ENCODE measurements around the gene RNF31. TPM values are rescaled to one million over a fixed set of nuclear protein-coding genes. Genes with fewer than 3 reads are reported as not detected.

The RNF31 gene
- total RNA-seq, 1 donor from 2014 or later = 59.0 TPM

GRCh38 chr14:24150567-24150966, 3.3 kb downstream of the RNF31 start:
- H3K4me3 Mint-ChIP-seq (ENCODE audit: unreplicated experiment) = peak overlapping the region; percentile 60
- H2AFZ ChIP-seq (ENCODE audit: low read depth, low read length) = no peak overlapping the region
- H3K36me3 ChIP-seq (ENCODE audit: insufficient read depth, low read length) = peaks cover 38% of the 10 kb centered on the region
- H3K27ac ChIP-seq (ENCODE audit: low read depth, low read length) = no peak overlapping the region
- peaks cover 7% of the 10 kb centered on the region for H3K4me1 Mint-ChIP-seq (ENCODE audit: low read depth, unreplicated experiment)
- no peaks in the 10 kb centered on the region for H3K9me3 Mint-ChIP-seq (ENCODE audit: unreplicated experiment)
- TF ChIP-seq EZH2 (IDR thresholded peaks at IDR 0.05; ENCODE audit: insufficient read depth, low read length) (no peak), CTCF (IDR thresholded peaks at IDR 0.05; ENCODE audit: insufficient read depth, low read depth, low read length) (no peak)
- peaks cover 36% of the 10 kb centered on the region for H4K20me1 ChIP-seq (ENCODE audit: insufficient read depth, low read length)
- no peak overlapping the region for H3K4me3 ChIP-seq (ENCODE audit: insufficient read depth, low read depth, low read length)
- peaks cover 6% of the 10 kb centered on the region for H3K36me3 Mint-ChIP-seq (ENCODE audit: low read depth, unreplicated experiment)
- FAIRE-seq (no peak), DNase-seq (ENCODE audit: low read depth) (no peak)
- H3K27me3 Mint-ChIP-seq (ENCODE audit: low read depth, unreplicated experiment) = no peaks in the 10 kb centered on the region
- H3K9ac ChIP-seq (ENCODE audit: low read length) = no peak overlapping the region
- H3K9me3 ChIP-seq (ENCODE audit: insufficient read depth, low read depth, low read length) = no peaks in the 10 kb centered on the region
- peaks cover 39% of the 10 kb centered on the region for H3K79me2 ChIP-seq (ENCODE audit: insufficient read depth, low read length)
- no peak overlapping the region for H3K27ac Mint-ChIP-seq (ENCODE audit: unreplicated experiment)
- H3K27me3 ChIP-seq (ENCODE audit: insufficient read depth, low read length) = no peaks in the 10 kb centered on the region
- no peak overlapping the region for H3K4me2 ChIP-seq (ENCODE audit: low read length)
- peaks cover 13% of the 10 kb centered on the region for H3K4me1 ChIP-seq (ENCODE audit: insufficient read depth, low read length)

- Histone ChIP-seq H3K27me3 (ENCODE audit: insufficient read depth, low read length) (no peaks in the 10 kb centered on the region), H3K4me2 (ENCODE audit: low read length) (no peak overlapping the region), H3K36me3 (ENCODE audit: insufficient read depth, low read length) (peaks cover 42% of the 10 kb centered on the region), H3K9me3 (ENCODE audit: insufficient read depth, low read depth, low read length) (no peaks in the 10 kb centered on the region), H3K4me3 (ENCODE audit: insufficient read depth, low read depth, low read length) (no peak overlapping the region), H3K4me1 (ENCODE audit: insufficient read depth, low read length) (peaks cover 9% of the 10 kb centered on the region), H3K27ac (ENCODE audit: low read depth, low read length) (no peak overlapping the region), H3K9ac (ENCODE audit: low read length) (no peak overlapping the region), H2AFZ (ENCODE audit: low read depth, low read length) (no peak overlapping the region), H3K79me2 (ENCODE audit: insufficient read depth, low read length) (peaks cover 35% of the 10 kb centered on the region), H4K20me1 (ENCODE audit: insufficient read depth, low read length) (peaks cover 36% of the 10 kb centered on the region)
- no peak for TF ChIP-seq CTCF (IDR thresholded peaks at IDR 0.05; ENCODE audit: insufficient read depth, low read depth, low read length)
- DNase-seq (ENCODE audit: low read depth) (no peak), FAIRE-seq (no peak)
- no peak overlapping the region for H3K27ac Mint-ChIP-seq (ENCODE audit: unreplicated experiment)
- peaks cover 6% of the 10 kb centered on the region for H3K4me1 Mint-ChIP-seq (ENCODE audit: low read depth, unreplicated experiment)
- no peaks in the 10 kb centered on the region for H3K27me3 Mint-ChIP-seq (ENCODE audit: low read depth, unreplicated experiment)
- H3K9me3 Mint-ChIP-seq (ENCODE audit: unreplicated experiment) = no peaks in the 10 kb centered on the region
- peaks cover 10% of the 10 kb centered on the region for H3K36me3 Mint-ChIP-seq (ENCODE audit: low read depth, unreplicated experiment)
- H3K4me3 Mint-ChIP-seq (ENCODE audit: unreplicated experiment) = no peak overlapping the region
Measured at GRCh38 chr14:24150993-24151392, 3.7 kb downstream of the RNF31 start.

- Histone ChIP-seq H3K9ac (ENCODE audit: low read length) (no peak overlapping the region), H3K4me2 (ENCODE audit: low read length) (no peak overlapping the region), H3K4me1 (ENCODE audit: insufficient read depth, low read length) (peaks cover 7% of the 10 kb centered on the region), H4K20me1 (ENCODE audit: insufficient read depth, low read length) (peaks cover 36% of the 10 kb centered on the region), H3K4me3 (ENCODE audit: insufficient read depth, low read depth, low read length) (no peak overlapping the region), H3K27me3 (ENCODE audit: insufficient read depth, low read length) (no peaks in the 10 kb centered on the region), H3K9me3 (ENCODE audit: insufficient read depth, low read depth, low read length) (no peaks in the 10 kb centered on the region), H3K27ac (ENCODE audit: low read depth, low read length) (no peak overlapping the region), H2AFZ (ENCODE audit: low read depth, low read length) (no peak overlapping the region), H3K36me3 (ENCODE audit: insufficient read depth, low read length) (peaks cover 45% of the 10 kb centered on the region), H3K79me2 (ENCODE audit: insufficient read depth, low read length) (peaks cover 34% of the 10 kb centered on the region)
- Mint-ChIP-seq H3K4me1 (ENCODE audit: low read depth, unreplicated experiment) (peaks cover 6% of the 10 kb centered on the region), H3K27me3 (ENCODE audit: low read depth, unreplicated experiment) (no peaks in the 10 kb centered on the region), H3K4me3 (ENCODE audit: unreplicated experiment) (no peak overlapping the region), H3K36me3 (ENCODE audit: low read depth, unreplicated experiment) (peaks cover 10% of the 10 kb centered on the region), H3K9me3 (ENCODE audit: unreplicated experiment) (no peaks in the 10 kb centered on the region), H3K27ac (ENCODE audit: unreplicated experiment) (no peak overlapping the region)
- DNase-seq (ENCODE audit: low read depth) (no peak), FAIRE-seq (no peak)
- TF ChIP-seq CTCF (IDR thresholded peaks at IDR 0.05; ENCODE audit: insufficient read depth, low read depth, low read length) = no peak
Measured at GRCh38 chr14:24151404-24152080, 4.2 kb downstream of the RNF31 start.
